Muscle of leg (tissue), 11 donors: Measurements from ENCODE around the gene LRRC61. TPM values are rescaled to one million over a fixed set of nuclear protein-coding genes. Genes with fewer than 3 reads are reported as not detected.
"Not testable (repeated sequence)": the region's sequence is repeated elsewhere in the genome, so short reads cannot be mapped to it uniquely, and the experiment has no call there.

Experiments used
- DNase-seq: peaks from one replicate; pipeline ENCODE4 v3.0.0; 2013
- H3K27ac ChIP-seq: one replicate; pipeline ENCODE4 v1.5.1; 2013; ENCODE audit warnings: mild to moderate bottlenecking, low read length, control low read depth
- H3K27me3 ChIP-seq: one replicate; pipeline ENCODE4 v1.6.1; 2013; ENCODE audit warnings: low read length; ENCODE audit not compliant: control insufficient read depth, insufficient read depth
- H3K36me3 ChIP-seq: one replicate; pipeline ENCODE4 v1.6.1; 2013; ENCODE audit warnings: low read length; ENCODE audit not compliant: control insufficient read depth, insufficient read depth
- H3K4me1 ChIP-seq: one replicate; pipeline ENCODE4 v1.6.1; 2013; ENCODE audit warnings: low read length; ENCODE audit not compliant: control insufficient read depth, insufficient read depth
- H3K4me3 ChIP-seq: one replicate; pipeline ENCODE4 v1.5.1; 2013; ENCODE audit warnings: low read length, control low read depth
- H3K9me3 ChIP-seq: replicated peaks from 2 replicates; pipeline ENCODE4 v1.6.1; 2013; ENCODE audit warnings: low read depth, low read length; ENCODE audit not compliant: control insufficient read depth
- WGBS: methylation state at CpG from one replicate; pipeline ENCODE4 v1.1.5; 2013; ENCODE audit warnings: missing lambda C conversion rate; ENCODE audit not compliant: insufficient coverage; 5-methylcytosine and 5-hydroxymethylcytosine counted together
- polyA plus RNA-seq, 8 donors: library from polyadenylated mRNA; unstranded; fragments of 120-200 nt; gene quantifications; one replicate each; pipeline versions ENCODE4 v1.2.1 to v1.2.3, GENCODE V29; 2013; ENCODE audit warnings: inconsistent platforms in 1 of 8, low replicate concordance in 1 of 8; ENCODE audit not compliant: insufficient read length in 8 of 8, insufficient read depth in 1 of 8
- total RNA-seq: library from RNA; stranded (reverse); fragments of 120-200 nt; gene quantifications from one replicate; pipeline ENCODE4 v1.2.4, GENCODE V29; 2013

LRRC61 gene
- total and polyA plus RNA-seq, 9 donors, result 3.6 to 11.9 (median 7.6) TPM

GRCh38 chr7:150381785-150382122 lies 58.6 kb downstream of the LRRC61 start:
- peaks cover 81% of the 10 kb centered on the region for H3K4me1 ChIP-seq

DNA sequence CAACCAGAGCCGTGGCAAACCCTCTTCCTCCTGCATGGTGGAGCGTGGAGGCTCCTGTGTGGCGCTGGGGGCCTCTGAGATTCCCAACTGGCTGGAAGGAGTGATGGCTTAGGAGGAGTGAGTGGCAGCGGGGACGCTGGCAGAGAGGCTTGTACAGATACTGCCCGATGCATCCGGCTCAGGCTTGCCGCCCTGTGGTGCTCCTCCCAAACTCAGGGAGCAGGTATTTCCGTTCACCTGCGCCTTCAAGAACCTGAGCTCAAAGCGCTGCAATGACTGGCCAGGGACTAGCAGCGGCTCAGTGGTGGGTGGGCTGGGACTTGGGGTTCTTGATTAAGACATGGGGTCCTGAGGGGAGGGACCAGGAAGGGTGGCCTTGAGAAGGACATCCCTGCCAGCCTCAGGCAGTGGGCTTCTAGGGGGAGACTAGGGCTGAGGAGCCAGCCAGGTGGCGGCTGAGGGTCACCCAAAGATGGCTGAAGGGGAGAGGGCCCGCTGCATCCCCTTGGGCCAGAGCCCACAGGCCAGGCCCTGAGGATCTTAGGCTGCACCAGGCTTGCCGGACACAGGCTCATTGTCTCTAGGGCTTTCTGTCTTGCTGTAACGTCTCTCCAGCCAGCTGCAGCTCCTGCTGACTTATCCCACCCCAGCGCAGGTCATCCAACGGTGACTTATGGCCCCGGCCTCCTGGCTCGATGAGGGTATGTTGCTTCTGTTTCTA lies 59.1 kb downstream of the LRRC61 start:
- peaks cover 82% of the 10 kb centered on the region for H3K4me1 ChIP-seq
- peak overlapping the region; percentile 47 for H3K27ac ChIP-seq
- no peak overlapping the region for H3K4me3 ChIP-seq
- no peaks in the 10 kb centered on the region for H3K36me3 ChIP-seq
- H3K27me3 ChIP-seq, result no peaks in the 10 kb centered on the region
- no peaks in the 10 kb centered on the region for H3K9me3 ChIP-seq
- no peak for DNase-seq
- WGBS, result 74% methylated on average over 12 of the region's 20 CpGs

More at GRCh38 chr7:150381785-150382122, 58.6 kb downstream of the LRRC61 start:
- Histone ChIP-seq H3K36me3 (no peaks in the 10 kb centered on the region), H3K4me3 (no peak overlapping the region), H3K9me3 (no peaks in the 10 kb centered on the region), H3K27me3 (no peaks in the 10 kb centered on the region), H3K27ac (no peak overlapping the region)
- DNase-seq, result no peak
- WGBS, result 94% methylated on average over 1 of the region's 1 CpG

- Histone ChIP-seq H3K4me3 (no peak overlapping the region), H3K27ac (no peak overlapping the region), H3K27me3 (no peaks in the 10 kb centered on the region), H3K9me3 (no peaks in the 10 kb centered on the region), H3K36me3 (no peaks in the 10 kb centered on the region), H3K4me1 (peaks cover 78% of the 10 kb centered on the region)
- WGBS, result no CpG with 5 or more reads among the region's 4 CpGs
- DNase-seq, result no peak
Observed at GRCh38 chr7:150382844-150383225, 59.7 kb downstream of the LRRC61 start.

DNA sequence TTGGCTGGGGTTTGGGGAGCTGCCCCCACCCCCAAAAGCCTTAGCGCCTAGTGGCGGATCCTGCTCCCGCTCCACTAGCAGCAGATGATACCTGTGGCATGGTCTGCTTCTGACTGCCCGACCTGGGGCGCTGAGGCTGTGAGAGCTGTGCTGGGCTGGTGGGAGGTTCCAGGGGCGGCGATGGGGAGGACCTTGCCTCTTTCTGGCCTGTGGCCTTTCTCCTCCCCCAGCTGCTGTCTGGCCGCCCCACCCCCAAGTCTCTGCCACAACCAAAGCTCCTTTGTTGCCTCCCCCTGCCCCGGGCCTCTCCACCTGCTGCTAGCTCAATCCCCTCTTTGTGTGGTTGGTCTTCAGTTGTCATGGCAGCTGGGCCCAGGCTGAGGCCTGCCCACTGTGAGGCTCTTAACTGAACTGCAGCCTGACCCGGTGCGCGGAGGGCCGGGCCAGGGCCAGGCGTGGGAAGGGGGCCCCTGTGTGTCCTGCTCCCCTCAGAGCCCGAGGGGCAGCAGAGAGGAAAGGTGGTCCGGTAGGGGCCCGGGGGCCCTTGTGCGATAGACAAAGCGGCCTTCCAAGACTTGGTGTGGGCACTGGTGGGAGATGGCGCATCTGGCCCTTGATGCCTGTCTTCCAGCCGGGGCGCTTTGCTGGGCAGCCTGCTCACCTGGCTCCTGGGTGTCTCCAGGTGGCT lies 60.7 kb downstream of the LRRC61 start:
- Histone ChIP-seq H3K9me3 (no peaks in the 10 kb centered on the region), H3K36me3 (peaks cover 6% of the 10 kb centered on the region), H3K27ac (peak overlapping the region; percentile 88), H3K27me3 (no peaks in the 10 kb centered on the region), H3K4me3 (no peak overlapping the region), H3K4me1 (peaks cover 78% of the 10 kb centered on the region)
- WGBS, result 59% methylated on average over 16 of the region's 22 CpGs
- DNase-seq, result peak; percentile 89

- Histone ChIP-seq H3K4me1 (peaks cover 86% of the 10 kb centered on the region), H3K36me3 (peaks cover 14% of the 10 kb centered on the region), H3K9me3 (no peaks in the 10 kb centered on the region), H3K27ac (peak overlapping the region; percentile 88), H3K4me3 (no peak overlapping the region), H3K27me3 (no peaks in the 10 kb centered on the region)
- 83% methylated on average over 2 of the region's 15 CpGs for WGBS
- DNase-seq, result no peak
Observed at GRCh38 chr7:150384406-150385301, 61.5 kb downstream of the LRRC61 start.

DNA sequence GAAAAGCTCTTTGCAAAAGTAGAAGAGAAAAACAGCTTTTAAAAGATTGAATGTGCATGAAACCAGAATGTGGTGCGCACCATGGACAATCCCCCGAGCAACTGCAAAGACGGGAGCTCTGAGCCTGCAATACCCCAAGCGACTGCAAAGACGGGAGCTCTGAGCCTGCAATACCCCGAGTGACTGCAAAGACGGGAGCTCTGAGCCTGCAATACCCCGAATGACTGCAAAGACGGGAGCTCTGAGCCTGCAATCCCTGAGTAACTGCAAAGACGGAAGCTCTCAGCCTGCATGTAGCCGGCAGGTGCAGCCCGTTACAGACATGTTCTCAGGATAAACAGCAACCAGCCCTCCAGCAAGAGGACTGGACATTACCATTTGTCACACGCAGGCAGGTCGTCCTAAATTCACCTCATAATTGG lies 62.2 kb downstream of the LRRC61 start:
- no peaks in the 10 kb centered on the region for H3K27me3 ChIP-seq
- no peak for DNase-seq
- H3K36me3 ChIP-seq, result peaks cover 18% of the 10 kb centered on the region
- peaks cover 80% of the 10 kb centered on the region for H3K4me1 ChIP-seq
- no peak overlapping the region for H3K4me3 ChIP-seq
- peak overlapping the region; percentile 59 for H3K27ac ChIP-seq
- no peaks in the 10 kb centered on the region for H3K9me3 ChIP-seq
- WGBS, result 51% methylated on average over 12 of the region's 14 CpGs

GRCh38 chr7:150385884-150386283 lies 62.7 kb downstream of the LRRC61 start:
- Histone ChIP-seq H3K4me1 (peaks cover 74% of the 10 kb centered on the region), H3K27ac (peak overlapping the region; percentile 59), H3K36me3 (peaks cover 20% of the 10 kb centered on the region)
- H3K4me3 ChIP-seq, H3K27me3 ChIP-seq, H3K9me3 ChIP-seq, DNase-seq: not testable (repeated sequence)
- WGBS, result no CpG with 5 or more reads among the region's 6 CpGs

Other genes starting within 250 kb of the LRRC61 start
- 1.9 TPM for gene ACTR3C, start 190 bp downstream of the LRRC61 start, total RNA-seq
- 1 to 10 TPM in 5 of 8 donors, under 1 TPM in 3; 0.36 to 2.4 (median 1.3) TPM for gene ACTR3C, start 190 bp downstream of the LRRC61 start, polyA plus RNA-seq
- 43.4 TPM for gene RARRES2, start 18.3 kb downstream of the LRRC61 start, total RNA-seq
- gene RARRES2, start 18.3 kb downstream of the LRRC61 start, polyA plus RNA-seq, result 10 to 100 TPM; 40.2 to 85.1 (median 57.6) TPM
- 39.5 TPM for gene REPIN1, start 45.5 kb downstream of the LRRC61 start, total RNA-seq
- gene REPIN1, start 45.5 kb downstream of the LRRC61 start, polyA plus RNA-seq, result 10 to 100 TPM; 61.0 to 88.6 (median 76.9) TPM
- gene ZNF775, start 56.0 kb downstream of the LRRC61 start, total RNA-seq, result 6.2 TPM
- 1 to 10 TPM; 5.4 to 8.0 (median 6.6) TPM for gene ZNF775, start 56.0 kb downstream of the LRRC61 start, polyA plus RNA-seq
- gene GIMAP8, start 127.3 kb downstream of the LRRC61 start, total RNA-seq, result 4.9 TPM
- gene GIMAP8, start 127.3 kb downstream of the LRRC61 start, polyA plus RNA-seq, result 1 to 10 TPM; 6.4 to 7.9 (median 7.1) TPM
- 5.9 TPM for gene GIMAP7, start 191.5 kb downstream of the LRRC61 start, total RNA-seq
- gene GIMAP7, start 191.5 kb downstream of the LRRC61 start, polyA plus RNA-seq, result 10 to 100 TPM in 7 of 8 donors, 1 to 10 TPM in 1; 9.0 to 12.8 (median 11.1) TPM
- 23.4 TPM for gene GIMAP4, start 244.0 kb downstream of the LRRC61 start, total RNA-seq
- gene GIMAP4, start 244.0 kb downstream of the LRRC61 start, polyA plus RNA-seq, result 10 to 100 TPM; 17.7 to 26.9 (median 20.6) TPM